HepG2 (cell line): Measurements from ENCODE around the gene TBC1D14. TPM values are rescaled to one million over a fixed set of nuclear protein-coding genes. Genes with fewer than 3 reads are reported as not detected.
A peak's percentile ranks its signal among the peaks of the same experiment; 100 is the strongest.

Experiments used
- ARID2 ChIP-seq: sonication (generic); formaldehyde crosslinking; IDR thresholded peaks from 2 replicates; pipeline ENCODE4 v1.8.1; 2022; ENCODE audit warnings: mild to moderate bottlenecking, missing genetic modification reagents, borderline replicate concordance
- DR1 ChIP-seq: sonication (generic); formaldehyde crosslinking; IDR thresholded peaks from 2 replicates; pipeline ENCODE4 v1.8.0; 2021; ENCODE audit warnings: mild to moderate bottlenecking, missing genetic modification reagents, inconsistent platforms
- GLI4 ChIP-seq: sonication (generic); formaldehyde crosslinking; IDR thresholded peaks from 2 replicates; pipeline ENCODE4 v1.5.1; 2020; ENCODE audit warnings: missing genetic modification reagents, mild to moderate bottlenecking, moderate library complexity, borderline replicate concordance
- KMT2B ChIP-seq: IDR thresholded peaks from 2 replicates; pipeline ENCODE4 v1.6.1; 2016; ENCODE audit warnings: missing genetic modification reagents, missing compliant biosample characterization
- NCOR1 ChIP-seq: fragments of 200-600 bp; sonication (generic); IDR thresholded peaks from 2 replicates; pipeline ENCODE4 v1.7.0; 2017; ENCODE audit warnings: antibody characterized with exemption, low read length, borderline replicate concordance
- NR2F6 ChIP-seq, 2 experiments: IDR thresholded peaks; 2 replicates each; pipeline ENCODE4 v1.6.1; 2016; ENCODE audit warnings: antibody characterized with exemption in 1 of 2, mild to moderate bottlenecking in 1 of 2
- POLR2G ChIP-seq: fragments of 200-400 bp; formaldehyde crosslinking; IDR thresholded peaks from 2 replicates; pipeline ENCODE4 v1.6.1; 2018; ENCODE audit warnings: mild to moderate bottlenecking, low read depth, low read length, moderate library complexity
- SALL2 ChIP-seq: sonication (generic); formaldehyde crosslinking; IDR thresholded peaks from 2 replicates; pipeline ENCODE4 v1.8.1; 2023; ENCODE audit warnings: mild to moderate bottlenecking, missing genetic modification reagents, inconsistent platforms
- TCF7 ChIP-seq: sonication (generic); IDR thresholded peaks from 2 replicates; pipeline ENCODE4 v1.6.1; 2016; ENCODE audit warnings: antibody characterized with exemption, low read depth
- ZBTB21 ChIP-seq: sonication (generic); formaldehyde crosslinking; IDR thresholded peaks from 2 replicates; pipeline ENCODE4 v1.4.0; 2020; ENCODE audit warnings: missing genetic modification reagents
- ZBTB3 ChIP-seq: sonication (generic); formaldehyde crosslinking; IDR thresholded peaks from 2 replicates; pipeline ENCODE4 v1.4.0; 2020; ENCODE audit warnings: low read depth, mild to moderate bottlenecking, moderate library complexity, missing genetic modification reagents, borderline replicate concordance
- ZFP82 ChIP-seq: sonication (generic); formaldehyde crosslinking; IDR thresholded peaks from 2 replicates; pipeline ENCODE4 v1.5.1; 2020; ENCODE audit warnings: mild to moderate bottlenecking, missing genetic modification reagents, borderline replicate concordance
- ZMYM3 ChIP-seq: sonication (generic); formaldehyde crosslinking; IDR thresholded peaks from 2 replicates; pipeline ENCODE4 v1.5.1; 2020; ENCODE audit warnings: mild to moderate bottlenecking, missing genetic modification reagents
- ZNF12 ChIP-seq: sonication (generic); formaldehyde crosslinking; IDR thresholded peaks from 2 replicates; pipeline ENCODE4 v1.5.0; 2020; ENCODE audit warnings: missing genetic modification reagents
- ZNF160 ChIP-seq: sonication (generic); formaldehyde crosslinking; IDR thresholded peaks from 2 replicates; pipeline ENCODE4 v1.8.0; 2022; ENCODE audit warnings: mild to moderate bottlenecking, inconsistent platforms, missing genetic modification reagents
- ZNF20 ChIP-seq: sonication (generic); formaldehyde crosslinking; IDR thresholded peaks from 2 replicates; pipeline ENCODE4 v1.4.0; 2020; ENCODE audit warnings: mild to moderate bottlenecking, moderate library complexity, missing genetic modification reagents
- ZNF24 ChIP-seq: fragments of 450-650 bp; IDR thresholded peaks from 2 replicates; pipeline ENCODE4 v1.6.1; 2017; ENCODE audit warnings: antibody characterized with exemption, mild to moderate bottlenecking
- ZNF34 ChIP-seq: sonication (generic); formaldehyde crosslinking; IDR thresholded peaks from 2 replicates; pipeline ENCODE4 v1.4.0; 2020; ENCODE audit warnings: mild to moderate bottlenecking, missing genetic modification reagents, borderline replicate concordance
- ZNF446 ChIP-seq: sonication (generic); formaldehyde crosslinking; IDR thresholded peaks from 2 replicates; pipeline ENCODE4 v1.5.0; 2020; ENCODE audit warnings: mild to moderate bottlenecking, missing genetic modification reagents
- ZNF607 ChIP-seq: sonication (generic); formaldehyde crosslinking; IDR thresholded peaks from 2 replicates; pipeline ENCODE4 v1.5.1; 2020; ENCODE audit warnings: missing genetic modification reagents, mild to moderate bottlenecking, borderline replicate concordance
- ZNF616 ChIP-seq: sonication (generic); formaldehyde crosslinking; IDR thresholded peaks from 2 replicates; pipeline ENCODE4 v1.5.0; 2020; ENCODE audit warnings: low read depth, mild to moderate bottlenecking, missing genetic modification reagents
- ZNF790 ChIP-seq: sonication (generic); formaldehyde crosslinking; IDR thresholded peaks from 2 replicates; pipeline ENCODE4 v1.8.0; 2022; ENCODE audit warnings: missing genetic modification reagents, mild to moderate bottlenecking, borderline replicate concordance
- polyA plus RNA-seq, 8 experiments: library from polyadenylated mRNA; depleted of rRNA in 3 of 8; stranded (reverse) in 7 of 8; unstranded in 1 of 8; fragments of >200 nt; fragmentation: Illumina TruSeq in 4 of 8; extraction: Trizol in 4 of 8; gene quantifications; 2 replicates each; pipeline versions ENCODE4 v1.2.1 to v1.2.3, GENCODE V29; 2011 to 2016; ENCODE audit warnings: low read depth in 4 of 8, missing spikeins in 1 of 8, mixed read lengths in 1 of 8; ENCODE audit not compliant: insufficient read depth in 1 of 8
- total RNA-seq, 5 experiments: library from RNA; depleted of rRNA; stranded (reverse); fragments of >200 nt; fragmentation: Illumina TruSeq; extraction: Trizol; gene quantifications; 2 replicates each; pipeline ENCODE4 v1.2.3, GENCODE V29; 2016; ENCODE audit warnings: low read depth in 1 of 5
- TF ChIP-seq, protein P1 (sequence below): sonication (generic); formaldehyde crosslinking; IDR thresholded peaks from 2 replicates; pipeline ENCODE4 v1.4.0; 2020; ENCODE audit warnings: mild to moderate bottlenecking, missing genetic modification reagents
- TF ChIP-seq, protein P2 (sequence below): IDR thresholded peaks from 2 replicates; pipeline ENCODE4 v1.6.1; 2016; ENCODE audit warnings: control low read depth
- TF ChIP-seq, protein P3 (sequence below): sonication (generic); formaldehyde crosslinking; IDR thresholded peaks from 2 replicates; pipeline ENCODE4 v1.5.1; 2020; ENCODE audit warnings: missing genetic modification reagents, mild to moderate bottlenecking, borderline replicate concordance
- TF ChIP-seq, protein P4 (sequence below): fragments of 450-650 bp; IDR thresholded peaks from 2 replicates; pipeline ENCODE4 v1.6.1; 2017

The TBC1D14 gene
- total and polyA plus RNA-seq, 2 of the 13 experiments (the other 11 are each of a cell fraction or from before 2014, with no cell fraction given): 29.5 to 46.5 TPM

DNA sequence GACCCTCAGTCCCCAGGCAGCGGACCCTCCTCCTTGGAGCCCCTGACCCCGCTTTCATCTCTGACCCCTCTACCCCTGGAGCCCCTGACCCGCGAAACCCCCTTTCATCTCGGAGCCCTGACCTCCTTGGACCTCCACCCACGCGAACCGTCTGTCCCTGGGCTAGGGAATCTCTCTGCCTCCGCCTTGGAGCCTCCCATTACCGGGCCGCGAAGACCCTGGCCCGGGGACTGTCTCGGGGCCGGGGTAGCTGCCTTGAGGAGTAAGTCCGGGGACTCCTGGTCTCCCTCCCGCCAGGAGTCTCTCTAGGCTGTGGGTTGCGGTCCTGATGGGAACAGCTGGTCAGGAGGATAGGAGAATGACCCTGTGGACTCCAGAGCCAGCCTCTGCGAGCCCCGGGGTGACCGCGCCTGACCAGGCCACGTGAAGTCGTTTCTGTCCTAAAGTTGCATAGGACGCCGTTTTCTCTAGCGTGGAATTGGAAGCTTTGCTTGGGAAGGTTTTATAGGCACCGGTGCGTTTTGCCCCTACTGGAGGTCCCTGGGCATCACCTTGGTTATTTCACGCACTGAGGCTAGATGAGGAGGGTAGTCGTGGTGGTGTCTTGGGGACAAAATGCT, 824 bp downstream of the TBC1D14 start (continued):
- TF ChIP-seq NR2F6 (IDR thresholded peaks at IDR 0.05) (peak; percentile 63), NR2F6 (CRISPR knock-in tag; IDR thresholded peaks at IDR 0.05) (no peak), ZBTB3 (CRISPR knock-in tag) (no peak), ZNF24 (no peak), ZNF616 (CRISPR knock-in tag) (no peak), TCF7 (peak; percentile 40; the same call in 1 of the 2 replicates), ZMYM3 (CRISPR knock-in tag) (no peak), ZNF20 (CRISPR knock-in tag) (no peak), ZNF607 (CRISPR knock-in tag) (peak; percentile 54; the same call in 1 of the 2 replicates), ZNF790 (no peak), ZNF12 (CRISPR knock-in tag) (peak; percentile 94), ZFP82 (CRISPR knock-in tag) (0 out of 2 replicates have a peak, but pooled peaks have one; percentile 43), GLI4 (CRISPR knock-in tag) (peak; percentile 45; the same call in 1 of the 2 replicates), POLR2G (peak; percentile 21; the same call in 1 of the 2 replicates), ARID2 (CRISPR knock-in tag) (0 out of 2 replicates have a peak, but pooled peaks have one; percentile 35), SALL2 (CRISPR knock-in tag) (no peak), ZNF34 (CRISPR knock-in tag) (0 out of 2 replicates have a peak, but pooled peaks have one; percentile 45), ZNF446 (no peak), DR1 (CRISPR knock-in tag) (no peak), ZBTB21 (CRISPR knock-in tag) (no peak), NCOR1 (0 out of 2 replicates have a peak, but pooled peaks have one; percentile 26), KMT2B (CRISPR knock-in tag) (no peak), ZNF160 (CRISPR knock-in tag) (no peak; the same call in 1 of the 2 replicates)
- TF ChIP-seq, protein P1, sequence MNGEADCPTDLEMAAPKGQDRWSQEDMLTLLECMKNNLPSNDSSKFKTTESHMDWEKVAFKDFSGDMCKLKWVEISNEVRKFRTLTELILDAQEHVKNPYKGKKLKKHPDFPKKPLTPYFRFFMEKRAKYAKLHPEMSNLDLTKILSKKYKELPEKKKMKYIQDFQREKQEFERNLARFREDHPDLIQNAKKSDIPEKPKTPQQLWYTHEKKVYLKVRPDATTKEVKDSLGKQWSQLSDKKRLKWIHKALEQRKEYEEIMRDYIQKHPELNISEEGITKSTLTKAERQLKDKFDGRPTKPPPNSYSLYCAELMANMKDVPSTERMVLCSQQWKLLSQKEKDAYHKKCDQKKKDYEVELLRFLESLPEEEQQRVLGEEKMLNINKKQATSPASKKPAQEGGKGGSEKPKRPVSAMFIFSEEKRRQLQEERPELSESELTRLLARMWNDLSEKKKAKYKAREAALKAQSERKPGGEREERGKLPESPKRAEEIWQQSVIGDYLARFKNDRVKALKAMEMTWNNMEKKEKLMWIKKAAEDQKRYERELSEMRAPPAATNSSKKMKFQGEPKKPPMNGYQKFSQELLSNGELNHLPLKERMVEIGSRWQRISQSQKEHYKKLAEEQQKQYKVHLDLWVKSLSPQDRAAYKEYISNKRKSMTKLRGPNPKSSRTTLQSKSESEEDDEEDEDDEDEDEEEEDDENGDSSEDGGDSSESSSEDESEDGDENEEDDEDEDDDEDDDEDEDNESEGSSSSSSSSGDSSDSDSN (CRISPR knock-in tag): peak; percentile 36; the same call in 1 of the 2 replicates
- TF ChIP-seq, protein P2, sequence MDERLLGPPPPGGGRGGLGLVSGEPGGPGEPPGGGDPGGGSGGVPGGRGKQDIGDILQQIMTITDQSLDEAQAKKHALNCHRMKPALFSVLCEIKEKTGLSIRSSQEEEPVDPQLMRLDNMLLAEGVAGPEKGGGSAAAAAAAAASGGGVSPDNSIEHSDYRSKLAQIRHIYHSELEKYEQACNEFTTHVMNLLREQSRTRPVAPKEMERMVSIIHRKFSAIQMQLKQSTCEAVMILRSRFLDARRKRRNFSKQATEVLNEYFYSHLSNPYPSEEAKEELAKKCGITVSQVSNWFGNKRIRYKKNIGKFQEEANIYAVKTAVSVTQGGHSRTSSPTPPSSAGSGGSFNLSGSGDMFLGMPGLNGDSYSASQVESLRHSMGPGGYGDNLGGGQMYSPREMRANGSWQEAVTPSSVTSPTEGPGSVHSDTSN (CRISPR knock-in tag): no peak
- TF ChIP-seq, protein P3, sequence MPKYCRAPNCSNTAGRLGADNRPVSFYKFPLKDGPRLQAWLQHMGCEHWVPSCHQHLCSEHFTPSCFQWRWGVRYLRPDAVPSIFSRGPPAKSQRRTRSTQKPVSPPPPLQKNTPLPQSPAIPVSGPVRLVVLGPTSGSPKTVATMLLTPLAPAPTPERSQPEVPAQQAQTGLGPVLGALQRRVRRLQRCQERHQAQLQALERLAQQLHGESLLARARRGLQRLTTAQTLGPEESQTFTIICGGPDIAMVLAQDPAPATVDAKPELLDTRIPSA: no peak; the same call in 1 of the 2 replicates
- TF ChIP-seq, protein P4, sequence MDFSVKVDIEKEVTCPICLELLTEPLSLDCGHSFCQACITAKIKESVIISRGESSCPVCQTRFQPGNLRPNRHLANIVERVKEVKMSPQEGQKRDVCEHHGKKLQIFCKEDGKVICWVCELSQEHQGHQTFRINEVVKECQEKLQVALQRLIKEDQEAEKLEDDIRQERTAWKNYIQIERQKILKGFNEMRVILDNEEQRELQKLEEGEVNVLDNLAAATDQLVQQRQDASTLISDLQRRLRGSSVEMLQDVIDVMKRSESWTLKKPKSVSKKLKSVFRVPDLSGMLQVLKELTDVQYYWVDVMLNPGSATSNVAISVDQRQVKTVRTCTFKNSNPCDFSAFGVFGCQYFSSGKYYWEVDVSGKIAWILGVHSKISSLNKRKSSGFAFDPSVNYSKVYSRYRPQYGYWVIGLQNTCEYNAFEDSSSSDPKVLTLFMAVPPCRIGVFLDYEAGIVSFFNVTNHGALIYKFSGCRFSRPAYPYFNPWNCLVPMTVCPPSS: no peak
